Stimulated activated effector memory CD8-positive, alpha-beta T cell treated with anti-CD3 and anti-CD28 coated beads, Interleukin-12 subunit alpha, Interleukin-12 subunit beta, amount 100 ng/mL, for 72 hours (primary cell): ENCODE measurements around the gene LNX2.
"Not testable (repeated sequence)": the region's sequence is repeated elsewhere in the genome, so short reads cannot be mapped to it uniquely, and the experiment has no call there.

Source experiments
- ATAC-seq: fragments of 150-1000 bp; cut with Tn5 transposase; 2 replicates; pipeline ENCODE4 v1.10.0; 2021
- DNase-seq, 2 donors: peaks; one replicate each; pipeline ENCODE4 v3.0.0; 2021 to 2022; ENCODE audit warnings: low spot score in 2 of 2
- H3K27ac Mint-ChIP-seq: one replicate; pipeline ENCODE4 v1.8.0; 2022; ENCODE audit warnings: mild to moderate bottlenecking, mixed read lengths
- H3K36me3 Mint-ChIP-seq: one replicate; pipeline ENCODE4 v1.8.0; 2022; ENCODE audit warnings: mild to moderate bottlenecking, mixed read lengths
- H3K4me1 Mint-ChIP-seq: one replicate; pipeline ENCODE4 v1.8.0; 2022; ENCODE audit warnings: mixed read lengths
- H3K4me3 Mint-ChIP-seq: one replicate; pipeline ENCODE4 v1.8.0; 2022; ENCODE audit warnings: mild to moderate bottlenecking, mixed read lengths
- H3K9me3 Mint-ChIP-seq: one replicate; pipeline ENCODE4 v1.8.0; 2022; ENCODE audit warnings: mixed read lengths

The LNX2 gene

DNA sequence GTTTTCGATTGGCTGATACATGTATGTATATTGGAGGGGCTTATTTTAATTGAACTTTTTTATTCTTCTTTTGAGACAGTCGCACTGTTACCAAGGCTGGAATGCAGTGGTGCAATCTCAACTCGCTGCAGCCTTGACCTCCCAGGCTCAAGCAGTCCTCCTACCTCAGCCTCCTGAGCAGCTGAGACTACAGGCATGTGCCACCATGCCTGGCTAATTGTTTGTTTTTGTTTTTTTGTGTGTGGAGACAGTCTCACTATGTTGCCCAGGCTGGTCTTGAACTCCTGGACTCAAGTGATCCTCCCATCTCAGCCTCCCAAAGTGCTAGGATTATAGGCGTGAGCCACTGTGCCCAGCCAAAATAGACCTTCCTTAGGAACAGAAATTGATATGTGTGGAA is 8.4 kb upstream of the LNX2 start:
- H3K27ac Mint-ChIP-seq, H3K4me3 Mint-ChIP-seq, DNase-seq, H3K9me3 Mint-ChIP-seq, ATAC-seq: not testable (repeated sequence)
- peaks cover 70% of the 10 kb centered on the region for H3K4me1 Mint-ChIP-seq
- H3K36me3 Mint-ChIP-seq, result peaks cover 54% of the 10 kb centered on the region

DNA sequence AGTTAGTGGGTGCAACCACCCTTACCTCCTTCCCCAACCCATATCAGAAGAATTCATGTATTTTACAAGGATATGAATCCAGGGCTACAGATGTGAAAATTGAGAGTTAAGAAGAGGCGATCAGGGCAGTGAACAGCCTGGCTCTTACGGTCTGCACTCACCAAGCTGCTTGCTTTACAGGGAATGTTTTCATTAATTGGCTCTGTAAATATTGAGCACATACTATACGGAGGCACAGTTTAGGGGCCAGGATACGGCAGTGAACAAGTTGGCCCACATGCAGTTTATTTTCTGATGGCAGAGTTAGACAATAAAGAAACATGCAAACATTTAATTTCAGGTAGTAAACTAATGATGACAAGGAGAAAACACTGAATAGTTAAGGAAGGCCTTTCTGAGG is 7.8 kb upstream of the LNX2 start:
- no peak for DNase-seq
- no peak overlapping the region for H3K4me3 Mint-ChIP-seq
- ATAC-seq, result no peak
- peak overlapping the region; percentile 29 for H3K27ac Mint-ChIP-seq
- H3K36me3 Mint-ChIP-seq, result peaks cover 61% of the 10 kb centered on the region
- peaks cover 76% of the 10 kb centered on the region for H3K4me1 Mint-ChIP-seq
- H3K9me3 Mint-ChIP-seq, result no peaks in the 10 kb centered on the region

DNA sequence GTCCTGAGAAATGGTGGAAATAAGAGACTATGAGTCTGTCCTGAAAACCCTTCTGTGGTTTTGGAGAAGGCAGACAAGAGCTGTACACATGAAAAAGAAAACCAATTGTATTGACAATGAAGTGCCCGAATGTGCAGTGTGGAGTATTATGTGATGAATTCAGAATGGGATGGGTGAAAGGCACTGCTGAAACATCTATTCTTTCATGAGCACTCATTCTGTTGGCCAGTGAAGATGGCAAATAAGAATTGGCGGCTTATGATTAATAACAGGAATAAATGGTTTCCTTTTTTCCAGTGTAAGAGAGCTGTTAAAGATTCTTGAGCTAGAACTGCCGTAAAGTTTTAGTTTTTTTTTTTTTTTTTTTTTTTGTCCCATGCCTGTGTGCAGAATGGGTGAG is 7.1 kb upstream of the LNX2 start:
- Mint-ChIP-seq H3K36me3 (peaks cover 68% of the 10 kb centered on the region), H3K9me3 (no peaks in the 10 kb centered on the region), H3K4me1 (peaks cover 83% of the 10 kb centered on the region), H3K4me3 (no peak overlapping the region), H3K27ac (peak overlapping the region; percentile 29)
- ATAC-seq, result peak; percentile 66
- DNase-seq, result no peak

DNA sequence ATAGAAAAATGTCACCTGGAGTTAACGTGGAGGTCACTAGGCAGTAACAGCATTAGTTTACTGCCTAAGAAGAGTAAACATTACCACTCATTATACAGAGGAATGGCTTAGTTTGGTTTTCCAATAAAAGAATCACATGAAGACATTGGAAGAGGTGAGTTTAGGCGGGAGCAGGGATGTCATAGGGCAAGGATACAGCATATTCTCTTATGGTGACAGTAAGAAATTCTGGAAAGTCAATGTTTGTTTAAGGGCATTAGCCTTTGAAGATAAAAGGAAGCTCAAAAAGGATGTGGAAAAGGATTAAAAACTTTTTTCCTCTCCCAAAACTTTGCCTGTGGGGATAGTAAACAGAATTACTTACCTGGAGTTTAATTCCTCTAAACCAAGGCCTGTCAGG is 5.5 kb upstream of the LNX2 start:
- H3K4me1 Mint-ChIP-seq, result peaks cover 71% of the 10 kb centered on the region
- H3K27ac Mint-ChIP-seq, result no peak overlapping the region
- DNase-seq (no peak), ATAC-seq (no peak)
- H3K4me3 Mint-ChIP-seq, result no peak overlapping the region
- peaks cover 73% of the 10 kb centered on the region for H3K36me3 Mint-ChIP-seq
- no peaks in the 10 kb centered on the region for H3K9me3 Mint-ChIP-seq

DNA sequence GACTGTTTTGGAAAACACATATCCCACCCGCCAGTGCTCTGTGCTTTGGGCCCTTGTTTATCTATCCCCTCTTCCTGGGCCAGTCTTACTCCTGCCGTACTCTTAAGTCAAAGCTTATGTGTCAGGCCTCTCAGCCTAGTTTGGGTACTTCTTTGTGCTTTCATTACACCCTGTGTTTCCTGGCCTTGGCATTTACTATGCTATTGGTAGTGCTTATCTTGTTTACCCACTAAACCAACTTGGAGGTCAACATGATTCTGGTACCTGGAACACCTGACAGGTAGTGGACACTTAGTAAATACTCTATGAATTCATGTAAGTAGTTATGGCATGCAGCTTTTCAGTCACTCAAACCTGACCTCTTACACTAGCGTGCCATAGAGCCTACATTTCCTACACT is 3.7 kb upstream of the LNX2 start:
- peak overlapping the region; percentile 43 for H3K27ac Mint-ChIP-seq
- no peak overlapping the region for H3K4me3 Mint-ChIP-seq
- H3K36me3 Mint-ChIP-seq, result peaks cover 72% of the 10 kb centered on the region
- no peaks in the 10 kb centered on the region for H3K9me3 Mint-ChIP-seq
- no peak for DNase-seq
- ATAC-seq, result no peak
- peaks cover 71% of the 10 kb centered on the region for H3K4me1 Mint-ChIP-seq

DNA sequence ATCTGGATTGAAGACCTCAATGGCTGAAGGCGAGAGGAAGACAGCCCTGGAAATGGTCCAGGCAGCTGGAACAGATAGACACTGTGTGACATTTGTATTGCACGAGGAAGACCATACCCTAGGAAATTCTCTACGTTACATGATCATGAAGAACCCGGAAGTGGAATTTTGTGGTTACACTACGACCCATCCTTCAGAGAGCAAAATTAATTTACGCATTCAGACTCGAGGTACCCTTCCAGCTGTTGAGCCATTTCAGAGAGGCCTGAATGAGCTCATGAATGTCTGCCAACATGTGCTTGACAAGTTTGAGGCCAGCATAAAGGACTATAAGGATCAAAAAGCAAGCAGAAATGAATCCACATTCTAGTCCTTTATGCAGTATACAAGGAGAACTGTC is 2.6 kb upstream of the LNX2 start:
- Mint-ChIP-seq H3K36me3 (peaks cover 65% of the 10 kb centered on the region), H3K4me3 (peak overlapping the region; percentile 83), H3K4me1 (peaks cover 75% of the 10 kb centered on the region), H3K27ac (peak overlapping the region; percentile 91), H3K9me3 (no peaks in the 10 kb centered on the region)
- ATAC-seq, result no peak
- DNase-seq, result no peak

DNA sequence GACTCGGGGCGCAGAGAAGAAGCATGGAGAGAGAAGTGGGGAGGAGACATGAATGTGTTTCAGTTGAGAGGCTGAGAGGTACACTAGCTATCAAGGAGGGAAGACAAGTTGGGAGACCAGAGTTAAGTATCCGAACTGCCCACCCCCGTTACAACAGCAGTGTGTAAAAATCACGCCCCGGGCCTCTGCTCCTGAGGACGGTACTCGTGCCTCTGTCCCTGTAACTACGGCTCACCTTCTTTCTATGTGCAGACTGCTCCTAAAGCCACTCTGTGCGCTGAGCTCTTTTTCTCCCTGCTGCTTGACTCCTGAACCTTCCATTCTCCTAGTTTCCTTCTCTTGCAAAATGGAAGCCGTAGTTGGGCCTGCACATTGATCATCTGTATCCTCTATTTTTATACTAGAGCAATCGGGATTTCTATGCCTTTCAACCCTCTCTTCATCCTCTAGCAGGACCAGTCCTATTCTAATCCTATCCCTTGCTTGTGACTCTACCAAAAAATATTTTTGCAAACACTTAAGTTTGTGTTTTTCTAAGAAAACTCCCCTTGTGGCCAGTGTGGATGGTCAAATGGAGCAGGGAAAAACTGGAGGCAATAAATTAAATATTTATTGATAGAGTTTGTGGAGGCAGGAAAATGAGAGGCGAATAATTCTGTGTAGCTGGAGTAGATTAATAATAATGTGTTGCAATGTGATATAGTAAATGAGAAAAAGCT is 1.9 kb upstream of the LNX2 start:
- ATAC-seq (no peak), DNase-seq (no peak)
- peak overlapping the region; percentile 83 for H3K4me3 Mint-ChIP-seq
- peak overlapping the region; percentile 91 for H3K27ac Mint-ChIP-seq
- peaks cover 74% of the 10 kb centered on the region for H3K4me1 Mint-ChIP-seq
- H3K36me3 Mint-ChIP-seq, result peaks cover 58% of the 10 kb centered on the region
- H3K9me3 Mint-ChIP-seq, result no peaks in the 10 kb centered on the region

DNA sequence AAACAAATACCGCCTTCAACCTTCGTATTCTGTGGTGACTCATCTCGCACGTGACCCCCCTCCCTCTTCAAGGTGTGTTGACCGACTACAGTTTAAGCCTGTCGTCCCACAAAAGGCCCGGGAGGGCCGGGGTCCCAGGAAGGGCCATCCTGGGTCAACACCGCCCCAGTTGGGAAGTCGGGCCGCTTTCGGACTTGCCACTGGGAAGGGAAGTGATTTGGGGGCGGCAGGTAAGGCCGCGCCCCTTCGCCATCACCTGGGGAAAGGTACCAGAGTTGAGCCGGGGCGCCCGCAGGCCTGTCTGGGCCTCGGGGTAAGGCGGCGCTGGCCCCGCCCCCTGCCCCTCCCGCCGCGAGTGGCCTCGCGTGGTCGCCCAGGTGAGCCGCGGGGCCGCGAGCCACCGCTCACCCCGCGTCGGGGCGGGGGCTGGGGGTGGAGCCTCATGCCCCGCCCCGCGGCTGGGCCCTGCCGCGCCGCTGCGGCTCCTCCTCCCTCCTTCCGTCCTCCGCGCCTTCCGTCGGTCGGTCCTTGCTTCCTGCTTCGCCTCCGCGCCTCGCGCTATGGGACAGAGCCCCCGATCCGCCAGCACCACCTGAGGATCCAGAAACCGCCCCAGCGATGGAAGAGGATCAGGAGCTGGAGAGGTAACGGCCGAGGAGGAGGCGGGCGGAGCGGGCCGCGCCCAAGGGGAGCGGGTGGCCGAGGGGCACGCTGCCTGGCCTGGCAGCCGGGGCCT is 1.2 kb upstream of the LNX2 start, which contains the start of gene POLR1D:
TSS of gene POLR1D (plus strand) at position 527 of the 736 bp plus-strand sequence. CDS start at position 619, 92 bp downstream.
- H3K27ac Mint-ChIP-seq, result peak within 1 kb of the TSS; percentile 91
- DNase-seq (peak; percentile 70 to 90), ATAC-seq (peak; percentile 77)
- peak within 1 kb of the TSS; percentile 83 for H3K4me3 Mint-ChIP-seq
- peaks cover 67% of the 10 kb centered on the region for H3K4me1 Mint-ChIP-seq
- H3K9me3 Mint-ChIP-seq, result no peaks in the 10 kb centered on the region
- peaks cover 54% of the 10 kb centered on the region for H3K36me3 Mint-ChIP-seq

DNA sequence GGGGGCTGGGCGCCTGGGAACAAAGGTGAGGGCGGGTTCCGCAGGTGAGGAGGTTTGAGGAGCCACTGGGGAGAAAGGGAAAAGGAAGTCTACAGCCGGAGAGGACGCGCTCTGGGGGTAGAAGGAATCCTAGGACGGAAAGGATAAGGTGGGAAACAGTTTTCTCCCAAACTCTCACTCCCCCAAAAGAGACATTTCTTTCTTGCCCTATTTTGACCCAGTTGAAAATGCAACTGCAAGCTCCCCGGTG is 712 bp upstream of the LNX2 start:
- Mint-ChIP-seq H3K9me3 (no peaks in the 10 kb centered on the region), H3K4me1 (peaks cover 62% of the 10 kb centered on the region), H3K4me3 (peak overlapping the region; percentile 83), H3K27ac (peak overlapping the region; percentile 91), H3K36me3 (peaks cover 52% of the 10 kb centered on the region)
- ATAC-seq (no peak), DNase-seq (no peak)

DNA sequence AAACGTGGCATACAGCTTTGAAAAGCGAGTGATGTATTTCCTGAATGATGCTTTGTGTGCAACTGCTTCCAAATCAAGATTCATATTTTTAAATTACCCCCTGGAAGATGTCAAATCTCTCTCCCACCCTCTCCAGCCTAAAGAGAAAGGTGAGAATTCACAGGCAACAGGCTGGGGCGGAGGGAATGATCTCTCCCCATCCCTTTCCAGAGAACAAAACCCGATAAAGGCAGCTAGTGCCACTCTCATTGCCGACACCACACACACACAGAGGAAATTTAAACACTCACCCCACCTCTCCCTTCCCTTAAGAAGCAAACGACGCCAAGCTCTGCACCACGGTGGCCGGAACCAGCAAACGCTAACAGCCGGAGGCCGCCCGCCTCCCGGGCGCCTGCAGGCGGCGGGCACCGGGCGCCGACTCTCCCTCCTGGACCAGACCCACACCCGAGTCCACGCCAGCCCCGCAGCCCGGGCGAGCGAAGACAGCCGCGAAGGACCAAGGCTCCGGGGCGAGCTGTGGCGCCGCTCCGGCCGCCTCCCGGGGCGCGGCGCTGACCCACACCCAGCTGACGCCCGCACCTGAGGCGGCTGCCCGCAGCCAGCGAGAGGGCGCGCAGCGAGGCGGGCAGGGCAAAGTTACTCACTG is 477 bp downstream of the LNX2 start:
- H3K36me3 Mint-ChIP-seq, result peaks cover 40% of the 10 kb centered on the region
- peak overlapping the region; percentile 50 for H3K27ac Mint-ChIP-seq
- DNase-seq (no peak), ATAC-seq (peak; percentile 61)
- H3K4me1 Mint-ChIP-seq, result peaks cover 50% of the 10 kb centered on the region
- no peaks in the 10 kb centered on the region for H3K9me3 Mint-ChIP-seq
- H3K4me3 Mint-ChIP-seq, result peak overlapping the region; percentile 83

DNA sequence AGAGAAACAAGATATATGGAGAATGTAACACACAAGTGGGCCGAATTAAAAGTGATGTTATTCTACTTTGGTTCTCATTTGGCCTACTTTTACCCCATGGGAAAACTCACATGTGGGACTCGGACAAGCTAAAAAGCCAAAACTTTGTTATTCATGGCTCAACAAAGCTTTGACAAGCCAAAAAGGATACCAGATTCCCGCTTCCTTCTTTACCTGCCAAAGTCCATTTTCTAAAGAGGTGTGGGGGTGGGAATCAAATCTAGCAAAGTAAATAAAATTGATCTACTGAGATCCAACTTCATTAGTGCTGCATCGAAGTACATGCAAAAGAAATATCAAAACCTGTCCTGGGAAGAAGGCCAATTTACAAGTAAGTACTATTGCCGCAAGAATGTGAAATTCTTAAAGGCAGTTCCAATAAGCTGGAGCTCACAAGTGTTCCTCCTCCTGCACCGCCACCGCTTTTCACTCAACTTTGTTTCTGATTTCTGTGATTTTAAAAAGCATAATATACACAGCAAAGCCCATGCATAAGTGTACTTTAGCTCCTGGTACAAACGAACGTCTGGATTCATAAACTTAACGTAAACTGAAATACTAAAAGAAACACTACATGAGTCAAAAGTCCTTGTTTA is 1.1 kb downstream of the LNX2 start:
- ATAC-seq, result no peak
- Mint-ChIP-seq H3K36me3 (peaks cover 33% of the 10 kb centered on the region), H3K27ac (peak overlapping the region; percentile 50), H3K4me1 (peaks cover 44% of the 10 kb centered on the region), H3K9me3 (no peaks in the 10 kb centered on the region), H3K4me3 (peak overlapping the region; percentile 83)
- DNase-seq, result no peak

DNA sequence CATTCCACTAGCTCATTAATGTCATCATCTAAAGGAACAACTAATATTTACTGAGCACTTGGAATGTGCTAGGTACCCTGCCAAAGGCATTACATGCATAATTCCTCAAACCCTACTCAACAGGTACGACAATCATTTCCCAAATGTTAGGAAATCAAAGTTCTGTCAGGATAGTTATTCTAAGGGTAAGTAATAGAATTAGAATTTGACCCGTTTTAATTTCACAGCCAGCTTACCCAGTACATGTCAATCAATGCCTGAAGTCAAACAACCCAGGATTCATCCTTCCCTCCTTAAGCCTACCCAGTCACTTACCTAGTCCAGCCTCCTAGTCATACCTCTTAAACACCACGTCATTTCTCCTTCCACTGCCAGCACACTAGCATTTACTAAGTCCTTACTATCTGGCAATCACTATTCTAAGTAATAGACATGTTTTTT is 2.4 kb downstream of the LNX2 start:
- ATAC-seq, result no peak

DNA sequence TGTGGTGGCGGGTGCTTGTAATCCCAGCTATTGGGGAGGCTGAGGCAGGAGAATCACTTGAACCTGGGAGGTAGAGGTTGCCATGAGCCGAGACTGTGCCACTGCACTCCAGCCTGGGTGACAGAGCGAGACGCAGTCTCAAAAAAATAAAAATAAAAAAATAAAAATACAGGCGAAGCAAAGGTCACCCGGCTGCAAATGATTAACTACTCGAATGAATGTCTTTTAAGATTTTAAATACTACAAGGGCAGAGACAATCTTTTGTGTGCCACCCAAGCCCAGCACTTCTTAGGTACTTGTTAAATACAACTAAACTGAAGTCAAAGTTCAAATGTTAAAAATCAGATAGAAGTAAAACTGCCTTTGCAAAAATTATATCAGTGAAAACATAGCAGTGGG is 6.7 kb downstream of the LNX2 start:
- H3K4me3 Mint-ChIP-seq, result no peak overlapping the region
- H3K36me3 Mint-ChIP-seq, result no peaks in the 10 kb centered on the region
- peaks cover 38% of the 10 kb centered on the region for H3K4me1 Mint-ChIP-seq
- H3K27ac Mint-ChIP-seq, result no peak overlapping the region
- no peak for ATAC-seq
- no peaks in the 10 kb centered on the region for H3K9me3 Mint-ChIP-seq
- DNase-seq, result no peak

More for the DNA sequence above, 2.4 kb downstream of the LNX2 start:
- Mint-ChIP-seq H3K9me3 (no peaks in the 10 kb centered on the region), H3K4me1 (peaks cover 36% of the 10 kb centered on the region), H3K4me3 (no peak overlapping the region), H3K27ac (no peak overlapping the region), H3K36me3 (peaks cover 20% of the 10 kb centered on the region)
- no peak for DNase-seq

DNA sequence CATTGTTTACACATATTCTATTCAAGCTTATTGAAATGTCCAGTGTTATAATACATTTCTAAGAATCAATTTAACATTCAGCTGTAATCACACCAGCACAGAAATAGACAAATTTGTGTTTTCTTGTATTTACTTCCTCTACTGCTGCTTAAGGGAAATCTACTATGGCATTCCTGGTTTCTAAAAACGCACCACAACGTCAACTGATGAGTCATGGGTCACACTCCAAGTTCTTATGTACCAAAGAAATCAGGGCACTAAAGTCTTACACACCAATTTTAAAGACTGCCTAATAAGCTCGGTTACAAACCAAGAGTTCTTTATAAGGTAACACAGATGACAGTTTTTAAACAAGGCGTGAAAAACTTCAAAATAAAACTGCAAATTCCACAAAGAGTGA is 13.2 kb downstream of the LNX2 start:
- Mint-ChIP-seq H3K36me3 (no peaks in the 10 kb centered on the region), H3K9me3 (no peaks in the 10 kb centered on the region), H3K4me3 (no peak overlapping the region), H3K27ac (no peak overlapping the region), H3K4me1 (peaks cover 20% of the 10 kb centered on the region)
- ATAC-seq (no peak), DNase-seq (no peak)

DNA sequence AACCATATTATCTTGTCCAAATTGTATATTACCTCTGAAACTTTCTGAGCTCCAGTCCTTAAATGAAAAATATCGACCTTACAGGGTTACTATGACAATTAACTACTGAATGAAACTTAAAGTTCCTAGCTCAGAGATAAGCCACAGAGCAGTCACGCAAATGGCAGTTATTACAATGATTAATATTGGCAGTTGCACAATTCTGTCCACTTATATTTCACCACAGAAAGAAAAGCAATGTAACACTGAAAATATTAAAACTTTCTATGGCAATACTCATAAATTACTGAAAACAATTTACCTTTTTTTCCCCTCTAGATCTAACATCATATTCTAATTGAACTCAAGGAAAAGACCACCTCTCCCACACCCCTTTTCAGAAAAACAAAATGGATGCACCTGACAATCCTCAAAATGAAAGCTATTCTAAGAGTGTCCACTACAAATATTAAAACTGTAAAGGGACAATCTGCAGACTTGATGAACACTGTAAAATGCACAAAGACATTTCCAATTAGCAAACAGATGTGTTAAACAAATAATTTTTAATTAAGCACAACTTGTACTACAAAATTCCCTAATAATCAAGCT is 14.6 kb downstream of the LNX2 start:
- no peak for DNase-seq

More for the DNA sequence above, 14.6 kb downstream of the LNX2 start:
- Mint-ChIP-seq H3K9me3 (no peaks in the 10 kb centered on the region), H3K4me3 (no peak overlapping the region), H3K4me1 (peaks cover 18% of the 10 kb centered on the region), H3K36me3 (no peaks in the 10 kb centered on the region), H3K27ac (no peak overlapping the region)
- no peak for ATAC-seq
